NCI-H526 (cell line): ENCODE data around the gene VWA7.
A peak's percentile ranks its signal among the peaks of the same experiment; 100 is the strongest.

ENCODE experiments used
- DNase-seq, 2 experiments: peaks; one replicate each; lab custom pipeline; 2025; lab: John Stamatoyannopoulos, UW

Gene VWA7

DNA sequence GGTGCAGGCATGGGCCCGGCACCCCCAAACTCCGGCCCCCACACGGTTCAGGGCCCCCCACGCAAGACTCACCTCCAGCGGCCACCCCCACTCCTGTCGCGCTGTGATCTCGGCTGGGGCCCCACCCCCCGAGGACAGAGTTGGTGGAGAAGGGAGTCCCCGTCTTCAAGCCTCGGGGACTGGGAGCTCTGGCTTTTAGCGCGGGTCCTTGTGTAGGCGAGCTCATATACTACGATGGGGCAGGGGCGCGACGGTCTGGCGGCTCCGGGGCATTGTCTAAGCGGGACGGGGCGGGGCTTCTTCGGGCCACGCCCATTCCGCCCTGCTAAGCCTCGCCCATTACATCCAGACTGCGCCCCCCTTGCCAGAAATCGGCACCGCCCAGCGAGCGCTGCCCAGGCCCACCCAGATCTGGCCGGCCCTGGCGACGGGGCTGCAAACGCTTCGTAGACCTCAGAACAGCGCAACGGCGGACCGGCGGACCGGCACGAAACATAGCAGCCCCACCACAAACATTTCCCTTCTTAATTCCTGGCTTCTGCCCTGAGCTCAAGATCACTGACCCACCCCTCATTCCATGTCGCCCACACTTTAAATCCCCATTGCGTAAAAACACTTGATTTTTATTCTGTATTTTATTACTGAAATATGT lies 47.0 kb downstream of the VWA7 start:
- peak; percentile 69 to 88 for DNase-seq

DNA sequence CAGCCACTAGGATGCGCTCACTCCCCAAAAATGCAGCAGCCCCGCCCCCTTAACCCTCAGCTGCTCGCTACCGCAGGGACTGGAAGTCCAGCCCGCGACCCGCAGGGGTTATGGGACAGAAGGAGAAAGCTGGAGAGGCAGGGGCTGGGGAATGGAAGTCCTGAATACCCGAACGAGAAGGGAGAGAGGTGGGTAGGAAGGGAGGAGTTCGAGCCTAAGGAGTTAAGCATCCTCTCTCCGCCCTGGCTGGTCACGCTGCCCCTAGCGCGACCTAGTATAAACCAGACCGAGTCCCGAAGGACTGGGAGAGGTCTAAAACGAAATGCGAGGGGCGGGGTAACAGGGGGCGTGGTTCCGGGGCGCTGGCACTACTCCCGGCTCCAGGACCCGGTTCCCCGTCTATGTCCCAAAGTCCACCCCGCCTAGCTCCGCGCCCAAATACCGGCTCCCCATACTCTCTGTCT lies 47.6 kb downstream of the VWA7 start:
- DNase-seq = peak; percentile 85 to 95

DNA sequence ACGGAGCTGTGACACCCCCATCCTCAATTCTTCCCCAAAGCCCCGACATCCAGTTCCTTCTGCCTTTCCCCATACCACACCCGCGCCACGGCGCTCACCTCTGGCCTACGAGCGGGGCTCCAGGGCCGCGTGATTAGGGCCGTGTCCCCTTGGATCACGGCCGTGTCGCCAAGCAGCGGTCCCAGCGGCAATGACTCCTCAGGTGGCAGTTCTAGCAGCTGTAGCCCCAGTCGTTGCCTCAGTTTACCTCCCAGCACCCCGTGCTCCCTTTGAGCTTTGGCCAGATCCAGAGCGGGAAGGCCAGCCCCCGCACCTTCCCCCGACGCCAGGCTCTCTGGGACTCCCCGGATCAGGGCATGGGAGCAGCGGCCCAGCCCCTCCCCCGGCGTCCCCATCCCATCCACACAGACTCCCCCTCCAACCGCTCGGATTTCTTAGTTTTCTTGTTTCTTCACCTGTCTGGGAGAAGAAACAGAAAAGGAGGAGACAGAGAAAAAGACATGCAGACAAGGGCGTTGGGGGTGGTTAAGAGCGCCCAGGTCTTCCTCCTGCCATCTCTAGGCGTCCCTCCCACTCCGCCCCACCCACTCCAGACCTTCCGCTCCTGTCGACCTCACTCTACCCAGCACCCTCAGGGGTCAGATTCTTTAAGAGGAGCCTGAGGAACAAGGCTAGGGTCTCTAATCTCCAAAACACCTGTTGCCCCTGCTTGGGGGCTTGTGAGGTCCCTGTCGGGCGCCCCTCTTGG lies 48.2 kb downstream of the VWA7 start, which contains the start of gene DDAH2:
Gene DDAH2 (minus strand): TSS at position 533 of the 748 bp plus-strand sequence. CDS start 138 bp downstream, at position 395.
- no peak for DNase-seq

DNA sequence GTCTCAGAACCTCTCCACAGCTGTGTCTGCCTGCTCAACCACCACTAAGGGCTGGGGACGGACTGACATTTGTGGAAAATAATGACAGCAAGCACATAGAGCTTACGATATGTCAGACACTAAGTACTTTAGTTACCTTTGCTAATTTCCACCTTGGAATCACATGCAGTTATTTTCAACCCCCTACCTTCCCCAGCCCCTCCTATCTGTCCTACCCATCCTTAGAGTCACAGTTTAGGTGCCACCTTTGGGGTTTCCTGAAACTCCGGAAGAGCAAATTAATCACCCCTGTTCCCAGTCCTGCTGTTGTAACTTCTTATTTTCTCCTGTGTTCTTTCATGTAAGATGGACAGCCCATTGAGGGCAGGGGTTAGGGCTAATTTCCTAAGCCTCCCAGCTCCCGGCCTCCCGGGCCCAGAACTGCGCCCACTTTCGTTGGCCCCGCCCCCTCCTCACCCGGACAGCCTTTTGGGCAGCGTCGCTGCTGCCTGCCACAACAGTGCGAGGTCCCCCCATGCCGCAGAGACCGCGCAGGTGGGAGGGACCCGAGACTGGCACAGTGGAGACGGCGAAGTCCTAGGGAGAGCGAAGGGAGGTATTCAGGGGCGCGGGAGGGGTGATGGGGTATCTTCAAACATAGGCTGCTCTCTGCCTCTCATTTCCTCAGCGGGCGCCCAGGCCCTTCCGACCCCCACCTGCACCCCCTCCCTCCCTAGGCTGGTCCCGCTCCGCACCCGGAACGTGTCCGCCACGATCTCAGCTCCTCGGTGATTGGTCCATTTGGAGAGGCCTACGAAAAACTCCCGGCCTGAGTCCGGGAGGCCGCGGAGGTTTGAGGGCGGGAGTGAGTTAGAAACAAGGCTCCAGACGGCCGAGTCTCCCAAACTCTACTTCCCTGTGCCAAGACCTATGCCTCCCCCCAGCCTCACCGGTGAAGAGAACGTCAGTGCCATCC lies 49.1 kb downstream of the VWA7 start:
- no peak for DNase-seq

DNA sequence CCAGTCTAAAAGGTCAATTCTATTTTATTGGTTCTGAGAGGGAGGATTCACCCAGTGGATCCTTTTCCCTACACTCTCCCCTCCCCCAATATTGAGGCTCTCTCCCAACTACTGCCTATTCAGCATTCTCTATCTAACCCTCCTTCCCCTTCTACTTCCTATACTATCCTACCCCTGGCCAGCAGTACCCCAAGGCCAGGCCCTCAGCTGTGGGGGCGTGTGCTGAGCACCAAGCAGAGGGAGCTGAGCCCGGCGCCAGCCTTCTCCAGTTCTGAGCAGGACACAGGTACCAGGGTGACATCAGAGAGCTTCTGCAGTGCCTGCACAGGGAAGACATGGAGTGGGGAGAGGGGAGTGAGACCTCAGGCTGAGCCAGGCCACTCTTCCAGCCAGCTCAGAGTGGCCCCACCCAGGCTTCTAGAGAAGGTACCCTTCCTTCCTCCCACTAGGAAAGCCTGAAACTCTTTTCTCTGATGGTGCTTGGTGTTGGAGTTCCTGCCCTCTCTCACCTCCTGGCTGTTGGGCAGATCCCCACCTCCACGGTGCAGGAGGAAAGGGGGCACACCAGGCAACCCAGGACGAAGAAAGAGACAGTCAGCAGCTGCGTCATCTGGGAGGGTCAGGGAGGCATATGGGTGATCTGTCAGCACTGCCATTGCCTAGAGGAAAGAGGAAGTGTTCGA lies 50.0 kb downstream of the VWA7 start:
- DNase-seq = no peak

DNA sequence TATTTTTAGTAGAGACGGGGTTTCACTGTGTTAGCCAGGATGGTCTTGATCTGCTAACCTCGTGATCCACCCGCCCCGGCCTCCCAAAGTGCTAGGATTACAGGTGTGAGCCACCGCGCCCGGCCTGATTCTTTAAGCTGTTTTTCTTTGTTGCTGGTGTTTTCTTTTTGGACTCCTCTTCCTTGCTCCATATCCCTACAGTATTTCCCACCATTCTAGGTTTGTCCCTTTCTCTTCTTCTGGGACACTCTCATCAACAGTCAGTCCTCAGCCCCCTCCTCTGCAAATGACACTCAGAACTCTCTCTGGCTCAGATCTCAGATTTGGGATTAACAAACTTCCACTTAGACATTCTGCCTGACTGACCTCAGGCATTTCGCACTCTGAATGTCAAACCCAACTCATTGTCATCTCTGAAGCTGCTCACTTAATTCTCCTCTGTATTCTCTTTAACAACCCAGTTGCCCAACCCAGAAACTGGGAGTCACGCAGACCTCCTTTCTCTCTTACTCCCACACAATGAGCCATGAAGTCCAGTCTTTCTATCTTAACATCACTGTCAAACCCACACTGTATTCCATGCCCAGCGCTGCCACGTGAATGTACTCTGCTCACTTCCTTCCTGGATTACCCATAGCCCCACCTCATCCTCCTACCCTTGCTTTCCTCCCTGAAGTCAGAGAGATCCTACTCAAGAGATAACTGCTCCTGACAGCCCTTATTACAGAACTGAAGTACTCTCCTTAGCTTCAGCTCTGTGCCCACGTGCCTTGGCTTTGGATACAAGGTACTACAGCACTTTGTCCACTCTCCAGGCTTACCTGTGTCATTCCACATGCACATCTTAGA lies 51.4 kb downstream of the VWA7 start:
- no peak for DNase-seq

DNA sequence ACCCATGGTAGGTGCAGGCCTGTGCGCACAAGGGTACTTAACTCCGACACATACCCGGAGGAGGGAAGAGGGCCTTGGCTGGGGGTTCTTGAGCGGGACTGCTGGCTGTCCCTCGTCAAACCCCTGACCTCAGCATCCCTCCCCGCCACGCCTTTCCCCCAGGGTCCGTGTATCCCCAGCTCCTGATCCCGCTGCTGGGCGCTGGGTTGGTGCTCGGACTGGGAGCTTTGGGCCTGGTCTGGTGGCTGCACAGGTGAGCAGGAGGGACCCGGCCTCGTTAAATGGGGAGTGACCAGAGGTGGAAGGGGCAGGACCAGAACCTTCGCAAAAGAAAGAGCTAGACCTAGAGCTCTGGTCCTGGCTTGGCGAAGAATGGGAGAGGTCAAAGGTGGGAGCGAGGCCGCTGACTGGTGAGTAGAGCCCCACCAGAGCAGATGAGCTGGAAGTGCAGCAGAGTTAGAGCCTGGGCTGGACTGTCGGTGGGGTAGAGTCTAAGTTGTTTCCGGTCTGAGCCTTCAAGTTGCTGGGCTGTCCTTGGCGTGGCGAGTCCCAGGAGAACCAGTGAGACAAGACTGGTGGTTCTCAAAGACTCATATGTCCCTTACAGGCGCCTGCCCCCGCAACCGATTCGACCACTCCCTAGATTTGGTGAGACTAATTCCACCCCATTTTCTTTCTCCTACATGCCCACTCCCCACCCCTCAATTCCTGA lies 53.0 kb downstream of the VWA7 start:
- DNase-seq = no peak

DNA sequence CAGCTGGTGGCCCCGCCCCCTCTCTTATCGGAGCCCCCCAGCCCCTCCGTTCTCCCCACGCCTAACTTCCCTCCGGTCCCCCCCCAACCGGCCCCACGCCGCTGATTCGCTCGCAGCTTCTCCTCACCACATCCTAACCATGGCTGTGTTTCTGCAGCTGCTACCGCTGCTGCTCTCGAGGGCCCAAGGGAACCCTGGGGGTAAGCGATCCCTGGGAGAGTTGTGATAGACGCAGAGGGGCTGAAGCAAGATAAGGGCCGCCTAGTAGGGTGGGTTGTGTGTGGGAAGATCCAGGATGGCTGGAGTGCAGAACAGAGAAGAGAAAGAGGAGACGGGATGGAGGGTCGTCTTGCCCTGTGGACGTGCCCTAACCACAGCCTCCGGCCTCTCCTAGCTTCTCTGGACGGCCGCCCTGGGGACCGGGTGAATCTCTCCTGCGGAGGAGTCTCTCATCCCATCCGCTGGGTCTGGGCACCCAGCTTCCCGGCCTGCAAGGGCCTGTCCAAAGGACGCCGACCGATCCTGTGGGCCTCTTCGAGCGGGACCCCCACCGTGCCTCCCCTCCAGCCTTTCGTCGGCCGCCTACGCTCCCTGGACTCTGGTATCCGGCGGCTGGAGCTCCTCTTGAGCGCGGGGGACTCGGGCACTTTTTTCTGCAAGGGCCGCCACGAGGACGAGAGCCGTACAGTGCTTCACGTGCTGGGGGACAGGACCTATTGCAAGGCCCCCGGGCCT lies 53.7 kb downstream of the VWA7 start, which contains the start of gene MPIG6B:
Gene MPIG6B (plus strand): TSS at position 129 of the 735 bp plus-strand sequence. CDS start 11 bp downstream, at position 140.
- DNase-seq = no peak

DNA sequence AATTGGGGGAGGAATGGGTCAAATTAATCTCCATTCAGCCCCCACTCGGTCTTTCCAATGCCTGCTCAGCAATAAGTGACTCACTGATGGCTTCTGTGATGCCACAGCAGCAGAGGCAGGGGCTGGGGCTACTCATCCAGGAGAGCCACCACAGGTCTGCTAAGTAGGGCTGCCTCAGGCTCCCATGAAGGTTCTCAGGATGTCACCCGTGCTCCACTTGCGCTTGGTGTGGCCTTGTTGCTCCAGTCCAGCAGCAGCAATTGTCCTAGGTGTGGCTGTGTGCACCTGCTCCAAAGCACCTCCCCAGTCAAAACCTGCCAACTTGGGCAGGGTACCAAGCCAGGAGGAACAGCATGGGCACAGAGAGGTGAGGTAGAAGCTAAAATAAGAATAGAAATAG lies 55.0 kb downstream of the VWA7 start:
- DNase-seq = no peak

DNA sequence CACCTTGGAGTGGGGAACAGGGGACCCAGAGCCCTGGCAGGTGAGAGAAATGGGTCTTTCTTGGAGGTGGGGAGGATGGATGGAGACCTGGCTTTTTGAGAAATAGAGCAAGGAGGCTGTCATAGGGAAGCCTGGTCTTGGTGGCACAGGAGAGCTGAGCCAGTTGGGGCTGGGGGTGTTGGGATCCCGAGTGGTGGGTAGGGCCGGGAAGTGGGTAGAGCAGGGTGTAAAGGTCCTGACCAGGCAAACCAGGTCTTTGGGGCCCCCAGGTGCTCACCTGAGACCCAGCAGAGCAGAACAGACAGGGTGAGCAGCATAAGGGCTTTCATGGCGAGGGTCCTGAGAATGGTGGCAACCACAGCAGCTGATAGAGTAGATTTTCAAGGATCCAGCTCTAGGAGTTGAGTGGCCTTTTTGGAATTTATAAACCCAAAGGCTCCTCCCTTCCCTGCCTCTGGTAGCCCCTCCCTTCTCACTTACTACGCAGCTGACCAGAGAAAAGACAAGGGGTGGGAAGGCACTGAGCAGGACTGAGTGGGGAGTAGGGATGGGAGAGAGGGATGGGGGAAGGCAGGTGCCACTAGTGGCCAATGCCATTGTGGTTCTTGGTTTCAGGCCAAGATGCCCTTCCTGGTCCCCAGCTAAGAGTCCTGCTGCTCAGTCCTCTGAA lies 55.6 kb downstream of the VWA7 start, which contains the start of gene LY6G6C:
Gene LY6G6C (minus strand): TSS at position 396 of the 670 bp plus-strand sequence. CDS start 67 bp downstream, at position 329.
- no peak for DNase-seq

DNA sequence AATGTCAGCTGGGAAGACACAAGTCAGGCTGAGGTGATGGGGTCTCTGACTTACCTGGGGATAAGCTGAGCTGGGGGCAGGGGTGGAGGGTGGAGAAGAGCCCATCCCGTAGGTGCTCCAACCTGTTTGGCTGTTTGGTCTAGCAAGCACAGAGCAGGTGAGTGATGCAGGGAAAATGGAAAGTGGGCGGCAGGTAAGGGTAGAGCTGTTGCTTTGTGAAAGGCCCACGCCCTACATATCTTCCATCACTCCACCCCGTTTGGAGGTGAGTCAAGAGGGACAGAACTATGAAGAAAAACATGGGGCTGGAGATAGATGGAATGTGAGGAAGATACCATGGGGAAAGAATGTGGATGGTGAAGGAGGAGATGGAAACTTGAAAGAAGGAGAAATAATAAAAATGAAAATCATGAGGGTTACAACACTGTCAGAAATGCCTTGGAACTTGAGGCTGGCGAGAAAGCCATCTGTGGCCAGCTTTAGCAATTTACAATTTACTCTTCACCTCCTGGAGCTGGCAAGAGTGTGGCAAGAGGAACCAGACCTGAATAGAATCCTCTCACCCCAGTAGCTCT lies 56.8 kb downstream of the VWA7 start:
- DNase-seq = no peak

DNA sequence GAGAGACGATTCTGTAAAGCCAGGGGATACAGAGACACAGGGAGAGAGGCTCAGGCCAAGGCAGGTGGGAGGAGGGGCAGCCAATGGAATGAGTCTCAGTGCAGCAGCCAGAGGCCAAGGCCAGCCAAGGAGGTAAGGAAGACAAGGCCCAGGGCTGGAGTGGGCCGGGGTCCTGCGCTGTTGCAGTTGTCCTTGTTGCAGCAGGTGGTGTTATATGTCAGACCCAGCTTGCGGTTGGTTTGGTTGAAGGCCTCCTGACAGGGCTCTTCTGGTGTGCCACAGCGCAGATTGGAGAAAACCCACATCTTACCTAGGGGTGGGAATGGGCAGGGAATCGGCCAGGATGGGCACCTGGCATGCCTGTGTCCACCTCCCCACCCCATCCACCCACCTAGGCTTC lies 58.1 kb downstream of the VWA7 start:
- no peak for DNase-seq

DNA sequence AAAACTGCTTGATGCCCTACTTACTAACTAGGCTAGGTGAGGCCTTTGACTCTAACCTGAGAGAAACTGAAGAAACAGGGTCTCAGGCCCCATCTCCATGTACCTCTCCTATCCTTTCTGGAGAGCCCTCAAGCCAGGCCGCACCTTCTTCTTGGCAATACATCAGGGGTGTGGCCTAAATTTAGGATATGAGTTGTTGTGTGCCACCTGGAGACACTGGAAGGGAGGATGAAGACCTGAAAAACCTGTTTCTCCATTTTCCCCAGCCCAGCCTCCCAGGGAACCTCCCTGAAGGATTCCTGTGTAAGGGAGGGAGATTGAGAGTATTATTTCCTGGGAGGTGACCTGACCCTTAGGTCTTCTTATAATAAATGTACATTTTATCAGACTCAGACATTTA lies 58.9 kb downstream of the VWA7 start:
- DNase-seq = peak; percentile 33 to 75

DNA sequence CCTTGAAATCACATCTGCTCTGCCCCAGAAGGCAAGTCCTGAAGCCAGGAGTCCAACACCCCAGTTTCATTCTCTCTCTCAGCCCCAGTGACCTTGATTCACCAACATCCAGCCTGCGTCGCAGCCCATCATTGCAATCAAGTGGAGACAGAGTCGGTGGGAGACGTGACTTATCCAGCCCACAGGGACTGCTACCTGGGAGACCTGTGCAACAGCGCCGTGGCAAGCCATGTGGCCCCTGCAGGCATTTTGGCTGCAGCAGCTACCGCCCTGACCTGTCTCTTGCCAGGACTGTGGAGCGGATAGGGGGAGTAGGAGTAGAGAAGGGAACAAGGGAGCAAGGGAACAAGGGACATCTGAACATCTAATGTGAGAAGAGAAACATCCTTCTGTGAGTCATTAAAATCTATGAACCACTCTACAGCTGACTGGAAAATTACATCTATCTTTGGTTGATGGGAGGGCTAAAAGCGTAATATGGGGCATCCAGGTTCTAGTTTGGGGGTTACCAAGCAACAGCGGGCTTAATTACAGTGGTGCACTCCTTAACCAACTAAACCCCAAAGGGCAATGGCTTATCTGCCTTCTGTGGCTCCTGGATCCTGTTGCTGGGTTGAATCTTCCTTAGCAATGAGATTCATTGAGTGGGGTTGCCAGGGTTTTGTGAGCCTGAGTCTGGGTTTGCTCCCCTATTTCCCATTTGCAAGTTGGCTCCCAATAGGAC lies 59.5 kb downstream of the VWA7 start:
- peak in 1 of 2 experiments; percentile 29 for DNase-seq
